IMR-90 (cell line): ENCODE measurements around the gene DSTYK. TPM values are rescaled to one million over a fixed set of nuclear protein-coding genes. Genes with fewer than 3 reads are reported as not detected.

Experiments used
- ATAC-seq: fragments of 200-7000 bp; cut with Tn5 transposase; 2 replicates; pipeline ENCODE4 v1.9.1; 2020; ENCODE audit warnings: low read depth, mild to moderate bottlenecking, moderate library complexity
- BruUV-seq: library from RNA; stranded (reverse); fragments of 400-500 nt; replicated peaks from 2 replicates; lab custom pipeline; 2021; lab: Mats Ljungman, UMichigan
- CTCF ChIA-PET: fragments of 300-600 bp; formaldehyde crosslinking; extraction: SDS; loops from one replicate; lab custom pipeline; 2021; ENCODE audit warnings: antibody characterized with exemption; lab: Yijun Ruan, JAX
- POLR2A ChIA-PET: fragments of 300-600 bp; sonication (Branson Sonifier 250); formaldehyde crosslinking; loops from one replicate; lab custom pipeline; 2022; ENCODE audit warnings: antibody characterized with exemption; ENCODE audit not compliant: unreplicated experiment; lab: Charles Lee
- DNase-seq: peaks from one replicate; pipeline ENCODE4 v3.0.0; 2013
- H2AFZ ChIP-seq: replicated peaks from 2 replicates; pipeline ENCODE3; 2013; ENCODE audit warnings: low read length, mild to moderate bottlenecking; ENCODE audit not compliant: poor library complexity
- H2AK5ac ChIP-seq: 2 replicates; pipeline ENCODE4 v1.6.1; 2013; ENCODE audit warnings: low read depth, low read length, inconsistent platforms
- H2AK9ac ChIP-seq: replicated peaks from 2 replicates; pipeline ENCODE3; 2013; ENCODE audit warnings: mild to moderate bottlenecking, low read depth, low read length, moderate library complexity; ENCODE audit not compliant: poor library complexity
- H2BK120ac ChIP-seq: 2 replicates; pipeline ENCODE4 v1.6.1; 2013; ENCODE audit warnings: low read depth, low read length, inconsistent platforms
- H2BK15ac ChIP-seq: 3 replicates; pipeline ENCODE4 v1.6.1; 2013; ENCODE audit warnings: low read depth, low read length, inconsistent platforms
- H2BK20ac ChIP-seq: 2 replicates; pipeline ENCODE4 v1.6.1; 2013; ENCODE audit warnings: low read depth, mild to moderate bottlenecking, inconsistent platforms, low read length, moderate library complexity
- H2BK5ac ChIP-seq: 2 replicates; pipeline ENCODE4 v1.6.1; 2013; ENCODE audit warnings: mild to moderate bottlenecking, low read depth, low read length, inconsistent platforms; ENCODE audit not compliant: poor library complexity, severe bottlenecking
- H3K14ac ChIP-seq: replicated peaks from 2 replicates; pipeline ENCODE4 v1.6.1; 2013; ENCODE audit warnings: low read depth, low read length, inconsistent platforms
- H3K18ac ChIP-seq: 2 replicates; pipeline ENCODE4 v1.6.1; 2013; ENCODE audit warnings: low read depth, low read length, control low read depth
- H3K23ac ChIP-seq: 2 replicates; pipeline ENCODE4 v1.6.1; 2013; ENCODE audit warnings: low read depth, low read length, inconsistent platforms
- H3K27ac ChIP-seq: 2 replicates; pipeline ENCODE4 v1.5.1; 2013; ENCODE audit warnings: mild to moderate bottlenecking, control low read depth, low read length; ENCODE audit not compliant: insufficient read depth
- H3K27me3 ChIP-seq: 2 replicates; pipeline ENCODE4 v1.6.1; 2013; ENCODE audit warnings: low read length; ENCODE audit not compliant: control insufficient read depth, insufficient read depth
- H3K36me3 ChIP-seq: 2 replicates; pipeline ENCODE4 v1.6.1; 2013; ENCODE audit warnings: low read length, mixed read lengths; ENCODE audit not compliant: control insufficient read depth, insufficient read depth
- H3K4ac ChIP-seq: 2 replicates; pipeline ENCODE4 v1.6.1; 2013; ENCODE audit warnings: low read depth, low read length, inconsistent platforms
- H3K4me1 ChIP-seq: 2 replicates; pipeline ENCODE4 v1.6.1; 2013; ENCODE audit warnings: low read length, mixed read lengths; ENCODE audit not compliant: control insufficient read depth, insufficient read depth
- H3K4me2 ChIP-seq: 2 replicates; pipeline ENCODE4 v1.6.1; 2013; ENCODE audit warnings: low read depth, mild to moderate bottlenecking, control low read depth, low read length, moderate library complexity
- H3K4me3 ChIP-seq: 2 replicates; pipeline ENCODE4 v1.5.1; 2013; ENCODE audit warnings: low read depth, mild to moderate bottlenecking, control low read depth, low read length, moderate library complexity; ENCODE audit not compliant: insufficient read depth
- H3K56ac ChIP-seq: 2 replicates; pipeline ENCODE4 v1.6.1; 2013; ENCODE audit warnings: low read length, inconsistent platforms; ENCODE audit not compliant: insufficient read depth; ENCODE audit errors: extremely low read depth
- H3K79me1 ChIP-seq, 2 experiments: 2 replicates each; pipeline ENCODE4 v1.6.1; 2013; ENCODE audit warnings: low read length in 2 of 2, inconsistent platforms in 1 of 2, low read depth in 1 of 2
- H3K9ac ChIP-seq: 2 replicates; pipeline ENCODE4 v1.6.1; 2013; ENCODE audit warnings: low read depth, low read length, control low read depth
- H3K9me1 ChIP-seq: 2 replicates; pipeline ENCODE4 v1.6.1; 2013; ENCODE audit warnings: low read length, inconsistent platforms; ENCODE audit not compliant: insufficient read depth
- H3K9me3 ChIP-seq: 2 replicates; pipeline ENCODE4 v1.6.1; 2013; ENCODE audit warnings: low read length; ENCODE audit not compliant: control insufficient read depth, insufficient read depth
- H4K20me1 ChIP-seq: 2 replicates; pipeline ENCODE4 v1.6.1; 2013; ENCODE audit warnings: low read length, inconsistent platforms; ENCODE audit not compliant: insufficient read depth
- H4K5ac ChIP-seq: 2 replicates; pipeline ENCODE4 v1.6.1; 2013; ENCODE audit warnings: mild to moderate bottlenecking, low read depth, low read length, control low read depth
- H4K8ac ChIP-seq, 2 experiments: 2 replicates each; pipeline ENCODE4 v1.6.1; 2013; ENCODE audit warnings: low read depth in 2 of 2, low read length in 2 of 2, control low read depth in 1 of 2, inconsistent platforms in 1 of 2
- H4K91ac ChIP-seq: 2 replicates; pipeline ENCODE4 v1.6.1; 2013; ENCODE audit warnings: low read depth, low read length, inconsistent platforms; ENCODE audit not compliant: insufficient read depth
- RAD21 ChIP-seq: IDR thresholded peaks from 2 replicates; pipeline ENCODE4 v1.6.1; 2012; ENCODE audit warnings: low read length, improper control_type of control experiment
- RFX5 ChIP-seq: IDR thresholded peaks from 2 replicates; pipeline ENCODE4 v1.8.0; 2012; ENCODE audit warnings: low read depth, mild to moderate bottlenecking, low read length, moderate library complexity
- WGBS, 2 experiments: methylation state at CpG; one replicate each; pipeline versions ENCODE4 v1.1.5 to v1.1.7; 2013; ENCODE audit warnings: missing lambda C conversion rate in 2 of 2; ENCODE audit not compliant: insufficient read length in 1 of 2; ENCODE audit errors: extremely low coverage in 2 of 2; 5-methylcytosine and 5-hydroxymethylcytosine counted together
- dilution Hi-C: fragments of 300-500 bp; cut with HindIII; formaldehyde crosslinking; loops from one replicate; pipeline ENCODE4 v1.14.3; 2018; ENCODE audit warnings: low sequenced_read_pairs; ENCODE audit not compliant: unreplicated experiment
- in situ Hi-C: fragments of 300-500 bp; cut with MboI; formaldehyde crosslinking; loops from 3 replicates; pipeline ENCODE4 v1.14.3; 2019; ENCODE audit warnings: low sequenced_read_pairs, inconsistent platforms, mixed read lengths
- intact Hi-C: fragments of 100-400 bp; cut with micrococcal nuclease; formaldehyde crosslinking; loops from 2 replicates; pipeline ENCODE4 v1.10.0; 2022
- polyA plus RNA-seq, 3 experiments: library from polyadenylated mRNA; depleted of rRNA; stranded (reverse); fragments of >200 nt; gene quantifications; 2 replicates each; pipeline ENCODE4 v1.2.3, GENCODE V29; 2012; ENCODE audit warnings: low replicate concordance in 1 of 3
- total RNA-seq: library from RNA; depleted of rRNA; stranded (reverse); fragments of >200 nt; gene quantifications from 2 replicates; pipeline ENCODE4 v1.2.3, GENCODE V29; 2012
- TF ChIP-seq, protein P1 (sequence below): fragments of 150-350 bp; IDR thresholded peaks from 2 replicates; pipeline ENCODE4 v1.6.1; 2017; ENCODE audit warnings: mild to moderate bottlenecking, antibody characterized with exemption, low read length, low read depth

Gene DSTYK
- total and polyA plus RNA-seq, 2 of the 4 experiments (the other 2 are of a cell fraction): 8.0 to 18.3 TPM

- no peak for TF ChIP-seq RFX5
- TF ChIP-seq RAD21: no peak
- TF ChIP-seq, protein P1, sequence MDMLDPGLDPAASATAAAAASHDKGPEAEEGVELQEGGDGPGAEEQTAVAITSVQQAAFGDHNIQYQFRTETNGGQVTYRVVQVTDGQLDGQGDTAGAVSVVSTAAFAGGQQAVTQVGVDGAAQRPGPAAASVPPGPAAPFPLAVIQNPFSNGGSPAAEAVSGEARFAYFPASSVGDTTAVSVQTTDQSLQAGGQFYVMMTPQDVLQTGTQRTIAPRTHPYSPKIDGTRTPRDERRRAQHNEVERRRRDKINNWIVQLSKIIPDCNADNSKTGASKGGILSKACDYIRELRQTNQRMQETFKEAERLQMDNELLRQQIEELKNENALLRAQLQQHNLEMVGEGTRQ: no peak
- H2AFZ ChIP-seq: no peak overlapping the region
- no peaks in the 10 kb centered on the region for H3K27me3 ChIP-seq
- no peak overlapping the region for H4K5ac ChIP-seq
- H3K18ac ChIP-seq: no peak overlapping the region
- H4K91ac ChIP-seq: no peak overlapping the region
- no peak overlapping the region for H2BK5ac ChIP-seq
- CTCF ChIA-PET: interaction anchor here (0.8 to 2.9 kb wide), 6 partner anchors 16 to 96 kb away, joined by 3 to 29 read pairs (median 6); no protein-coding TSS in a partner anchor
- in situ Hi-C loops: no loop called here
- H2BK15ac ChIP-seq: no peak overlapping the region
- WGBS, 2 experiments: 47% methylated on average over 4 of the region's 10 CpGs; no CpG with 5 or more reads in 1 of the 2 experiments
- H3K9me1 ChIP-seq: peaks cover 8% of the 10 kb centered on the region; the same call in 1 of the 2 replicates
- no peak overlapping the region for H3K23ac ChIP-seq
- no peak overlapping the region for H2AK5ac ChIP-seq
- ATAC-seq (no peak), DNase-seq (no peak)
- H3K79me1 ChIP-seq: no peaks in the 10 kb centered on the region; a peak in 1 of 4 replicates
- POLR2A ChIA-PET: interaction anchor here (0.6 kb wide), 1 partner anchor 14 kb away, joined by 3 read pairs; no protein-coding TSS in a partner anchor
- dilution Hi-C loops: no loop called here
- H3K4me3 ChIP-seq: no peak overlapping the region
- no peaks in the 10 kb centered on the region for H3K36me3 ChIP-seq
- peak overlapping the region; percentile 17; the same call in 1 of the 2 replicates for H3K4me2 ChIP-seq
- H3K56ac ChIP-seq: no peak overlapping the region
- H3K9ac ChIP-seq: no peak overlapping the region
- no peak overlapping the region for H4K8ac ChIP-seq
- no peak overlapping the region for H2BK120ac ChIP-seq
- H3K4ac ChIP-seq: no peak overlapping the region
- H4K20me1 ChIP-seq: no peaks in the 10 kb centered on the region; the same call in 1 of the 2 replicates
- BruUV-seq: no TSS peak
- no peak overlapping the region for H3K27ac ChIP-seq
- no peaks in the 10 kb centered on the region for H3K9me3 ChIP-seq
- peaks cover 14% of the 10 kb centered on the region for H3K4me1 ChIP-seq
- no peak overlapping the region for H2BK20ac ChIP-seq
- H2AK9ac ChIP-seq: no peak overlapping the region
- intact Hi-C loops: loop anchor here (2.0 to 5.0 kb wide), 2 partner anchors 27 to 88 kb away; no protein-coding TSS in a partner anchor
- H3K14ac ChIP-seq: no peak overlapping the region
These were observed 18.6 kb upstream of the DSTYK start for GRCh38 chr1:205229916-205230700.
